ENCODE results near the gene RGS7. TPM values are rescaled to one million over a fixed set of nuclear protein-coding genes. Genes with fewer than 3 reads are reported as not detected.

Gene RGS7
- total RNA-seq, 4 donors from 2014 or later = not detected

- DNase-seq (no peak), ATAC-seq (no peak)
- H3K27ac ChIP-seq = no peak overlapping the region
- H3K4me3 ChIP-seq = no peak overlapping the region
- H3K27me3 ChIP-seq = no peaks in the 10 kb centered on the region
- intact Hi-C loops (cut with DNase I; ENCODE audit: low total_unique reads) (no loop called here), in situ Hi-C loops (cut with MboI; ENCODE audit: low sequenced_read_pairs in 4 of 4) (no loop called here)
- H3K36me3 ChIP-seq = no peaks in the 10 kb centered on the region
- no peaks in the 10 kb centered on the region for H3K4me1 ChIP-seq
- TF ChIP-seq CTCF (IDR thresholded peaks at IDR 0.05 in 4 of 5, conservative IDR thresholded peaks at IDR 0.05 in 1 of 5) = no peak
- no peak for TF ChIP-seq POLR2A (IDR thresholded peaks at IDR 0.05)
- no peaks in the 10 kb centered on the region for H3K9me3 ChIP-seq
Measured at GRCh38 chr1:240802271-240802670, 554.7 kb downstream of the RGS7 start.

DNA sequence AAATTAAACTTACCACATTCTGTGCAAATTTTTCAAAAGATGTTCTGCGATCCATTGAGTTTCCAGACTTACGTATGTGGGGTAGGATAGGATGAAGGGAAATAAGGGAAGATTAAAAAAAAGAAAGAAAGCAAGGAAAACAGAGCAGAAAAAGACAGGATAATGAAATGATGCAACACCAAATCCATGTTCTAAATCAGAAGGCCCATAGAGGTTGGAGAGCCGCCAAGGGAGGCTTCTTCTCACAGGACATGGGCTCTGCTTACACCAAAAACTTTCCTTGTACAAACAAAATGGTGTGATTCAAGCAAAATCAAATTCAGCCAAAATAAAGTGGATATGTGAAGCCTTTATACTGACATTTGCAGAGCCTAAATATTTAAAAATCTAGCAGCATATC, 555.6 kb downstream of the RGS7 start:
- intact Hi-C loops (cut with DNase I; ENCODE audit: low total_unique reads) = no loop called here
- in situ Hi-C loops (cut with MboI; ENCODE audit: low sequenced_read_pairs in 4 of 4) = no loop called here
- no peak overlapping the region for H3K4me3 ChIP-seq
- ATAC-seq = no peak
- DNase-seq = no peak
- H3K27me3 ChIP-seq = no peaks in the 10 kb centered on the region
- H3K9me3 ChIP-seq = no peaks in the 10 kb centered on the region
- no peaks in the 10 kb centered on the region for H3K4me1 ChIP-seq
- H3K36me3 ChIP-seq = no peaks in the 10 kb centered on the region
- H3K27ac ChIP-seq = no peak overlapping the region
- TF ChIP-seq CTCF (IDR thresholded peaks at IDR 0.05 in 4 of 5, conservative IDR thresholded peaks at IDR 0.05 in 1 of 5) (no peak), POLR2A (IDR thresholded peaks at IDR 0.05) (no peak)

DNA sequence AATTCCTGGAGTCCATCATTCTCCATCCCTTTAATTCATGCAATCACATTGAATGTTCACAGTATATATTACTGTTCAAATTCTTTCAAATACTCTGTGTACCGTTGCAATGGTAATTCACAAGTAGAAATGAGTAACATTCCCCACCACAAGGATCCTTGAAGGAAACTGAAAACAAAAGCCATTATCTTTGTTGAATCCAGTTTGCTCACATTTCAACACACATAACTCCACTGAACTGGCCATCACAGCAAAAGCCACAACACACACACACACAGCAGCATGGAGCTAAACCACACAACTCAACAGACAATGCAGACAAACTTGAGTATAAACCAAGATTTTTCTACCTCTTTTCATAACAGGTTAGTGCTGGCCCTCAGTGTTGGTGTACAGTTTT, 556.7 kb downstream of the RGS7 start:
- no peak overlapping the region for H3K4me3 ChIP-seq
- H3K9me3 ChIP-seq = no peaks in the 10 kb centered on the region
- H3K27ac ChIP-seq = no peak overlapping the region
- TF ChIP-seq POLR2A (IDR thresholded peaks at IDR 0.05) = no peak
- in situ Hi-C loops (cut with MboI; ENCODE audit: low sequenced_read_pairs in 4 of 4) (no loop called here), intact Hi-C loops (cut with DNase I; ENCODE audit: low total_unique reads) (no loop called here)
- no peak for ATAC-seq
- no peak for DNase-seq
- H3K36me3 ChIP-seq = no peaks in the 10 kb centered on the region
- H3K4me1 ChIP-seq = no peaks in the 10 kb centered on the region
- H3K27me3 ChIP-seq = no peaks in the 10 kb centered on the region

GRCh38 chr1:240797050-240797449, 560.0 kb downstream of the RGS7 start:
- Histone ChIP-seq H3K9me3 (no peaks in the 10 kb centered on the region), H3K36me3 (no peaks in the 10 kb centered on the region), H3K4me1 (no peaks in the 10 kb centered on the region), H3K4me3 (no peak overlapping the region), H3K27ac (no peak overlapping the region), H3K27me3 (no peaks in the 10 kb centered on the region)
- TF ChIP-seq POLR2A (IDR thresholded peaks at IDR 0.05) (no peak), CTCF (IDR thresholded peaks at IDR 0.05 in 4 of 5, conservative IDR thresholded peaks at IDR 0.05 in 1 of 5) (no peak)
- no peak for DNase-seq
- in situ Hi-C loops (cut with MboI; ENCODE audit: low sequenced_read_pairs in 4 of 4) (no loop called here), intact Hi-C loops (cut with DNase I; ENCODE audit: low total_unique reads) (no loop called here)
- ATAC-seq = no peak

DNA sequence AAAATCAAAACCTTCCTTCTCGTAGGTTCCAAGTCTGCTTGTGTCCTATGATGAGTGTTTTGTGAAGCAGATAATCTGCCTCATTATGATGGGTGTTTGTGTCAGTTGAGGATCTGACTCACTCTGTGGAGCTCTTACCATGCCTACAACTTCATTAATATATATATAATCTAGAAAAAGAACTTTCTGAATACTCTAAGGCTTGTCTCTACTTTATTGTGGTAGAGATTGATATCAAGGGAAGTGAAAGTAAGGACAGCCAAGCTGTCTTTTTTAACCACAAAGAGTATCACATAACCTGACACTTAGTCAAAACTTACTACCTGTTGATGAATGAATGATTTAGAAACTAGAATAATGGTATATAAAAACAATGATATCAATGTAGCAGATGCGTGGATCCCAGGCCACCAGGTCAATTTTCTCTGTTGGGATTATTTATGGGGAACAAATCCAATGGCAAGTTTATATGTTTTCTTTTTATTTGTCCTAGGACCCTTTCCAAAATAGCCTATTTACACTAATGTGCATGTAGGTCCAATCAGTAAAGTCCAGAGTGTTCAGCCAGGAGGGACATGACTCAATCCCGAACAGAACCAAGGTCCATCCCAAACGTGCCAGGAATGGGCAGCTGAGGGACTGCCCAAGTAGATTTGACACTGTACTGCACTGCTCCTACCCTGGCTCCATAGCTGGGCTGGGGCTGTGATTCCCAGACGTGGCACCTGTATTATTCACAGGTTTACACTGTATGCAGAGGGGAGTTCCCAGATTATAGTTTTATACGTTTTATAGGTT, 562.8 kb downstream of the RGS7 start:
- in situ Hi-C loops (cut with MboI; ENCODE audit: low sequenced_read_pairs in 4 of 4) = no loop called here

More for the DNA sequence above, 562.8 kb downstream of the RGS7 start:
- no peaks in the 10 kb centered on the region for H3K4me1 ChIP-seq
- no peak for DNase-seq
- TF ChIP-seq POLR2A (IDR thresholded peaks at IDR 0.05) (no peak), CTCF (IDR thresholded peaks at IDR 0.05 in 4 of 5, conservative IDR thresholded peaks at IDR 0.05 in 1 of 5) (no peak)
- H3K9me3 ChIP-seq = no peaks in the 10 kb centered on the region
- no peaks in the 10 kb centered on the region for H3K36me3 ChIP-seq
- no peak overlapping the region for H3K27ac ChIP-seq
- intact Hi-C loops (cut with DNase I; ENCODE audit: low total_unique reads) = no loop called here
- H3K27me3 ChIP-seq = no peaks in the 10 kb centered on the region
- H3K4me3 ChIP-seq = no peak overlapping the region
- no peak for ATAC-seq
